Mesenchymal stem cell (in vitro differentiated cells and primary cell): ENCODE measurements around the gene DNAJA3.
A peak's percentile ranks its signal among the peaks of the same experiment; 100 is the strongest.

ENCODE experiments used
- DNase-seq: peaks from one replicate; pipeline ENCODE4 v3.0.0-alpha.2; 2013
- H2AFZ ChIP-seq: one replicate; pipeline ENCODE4 v1.6.1; 2013; ENCODE audit warnings: low read depth, mild to moderate bottlenecking, control low read depth, inconsistent platforms, low read length, moderate library complexity
- H2AK5ac ChIP-seq: 2 replicates; pipeline ENCODE4 v1.6.1; 2013; ENCODE audit warnings: low read length, moderate library complexity, mild to moderate bottlenecking, inconsistent platforms; ENCODE audit not compliant: severe bottlenecking
- H2BK120ac ChIP-seq: one replicate; pipeline ENCODE4 v1.6.1; 2013; ENCODE audit warnings: low read depth, mild to moderate bottlenecking, inconsistent platforms, low read length, moderate library complexity
- H2BK12ac ChIP-seq, 2 experiments: one replicate each; pipeline ENCODE4 v1.6.1; 2013; ENCODE audit warnings: inconsistent platforms in 2 of 2, low read length in 2 of 2, mild to moderate bottlenecking in 2 of 2, moderate library complexity in 2 of 2, control low read depth in 1 of 2
- H2BK15ac ChIP-seq: one replicate; pipeline ENCODE4 v1.6.1; 2013; ENCODE audit warnings: mild to moderate bottlenecking, low read depth, inconsistent platforms; ENCODE audit not compliant: poor library complexity, severe bottlenecking
- H2BK5ac ChIP-seq: 2 replicates; pipeline ENCODE4 v1.6.1; 2013; ENCODE audit warnings: low read depth, mild to moderate bottlenecking, low read length, control low read depth, inconsistent platforms; ENCODE audit not compliant: poor library complexity, severe bottlenecking
- H3K14ac ChIP-seq, 2 experiments: one replicate each; pipeline ENCODE4 v1.6.1; 2013; ENCODE audit warnings: inconsistent platforms in 2 of 2, low read length in 2 of 2, control low read depth in 1 of 2, mild to moderate bottlenecking in 1 of 2, moderate library complexity in 1 of 2
- H3K18ac ChIP-seq, 2 experiments: one replicate each; pipeline ENCODE4 v1.6.1; 2013; ENCODE audit warnings: inconsistent platforms in 2 of 2, low read length in 2 of 2, control low read depth in 1 of 2, low read depth in 1 of 2, mild to moderate bottlenecking in 1 of 2
- H3K23ac ChIP-seq, 2 experiments: one replicate each; pipeline ENCODE4 v1.6.1; 2013; ENCODE audit warnings: inconsistent platforms in 2 of 2, low read length in 2 of 2, mild to moderate bottlenecking in 2 of 2, moderate library complexity in 2 of 2, control low read depth in 1 of 2
- H3K27ac ChIP-seq: 2 replicates; pipeline ENCODE4 v1.5.1; 2013; ENCODE audit warnings: mild to moderate bottlenecking, moderate library complexity, low read length, control low read depth, inconsistent platforms; ENCODE audit not compliant: poor library complexity, severe bottlenecking
- H3K27me3 ChIP-seq, 2 experiments: 2 replicates each; pipeline versions ENCODE4 v1.6.1 to v1.7.0; 2013; ENCODE audit warnings: low read length in 2 of 2, mild to moderate bottlenecking in 2 of 2, moderate library complexity in 2 of 2, control low read depth in 1 of 2, inconsistent platforms in 1 of 2; ENCODE audit not compliant: control insufficient read depth in 1 of 2, insufficient read depth in 1 of 2
- H3K36me3 ChIP-seq, 2 experiments: 2 replicates each; pipeline versions ENCODE4 v1.6.1 to v1.7.0; 2013; ENCODE audit warnings: low read length in 2 of 2, control low read depth in 1 of 2, inconsistent platforms in 1 of 2, low read depth in 1 of 2, mild to moderate bottlenecking in 1 of 2; ENCODE audit not compliant: insufficient read depth in 2 of 2, control insufficient read depth in 1 of 2
- H3K4ac ChIP-seq, 2 experiments: one replicate each; pipeline ENCODE4 v1.6.1; 2013; ENCODE audit warnings: inconsistent platforms in 2 of 2, low read length in 2 of 2, mild to moderate bottlenecking in 2 of 2, moderate library complexity in 2 of 2, control low read depth in 1 of 2, low read depth in 1 of 2
- H3K4me1 ChIP-seq: 2 replicates; pipeline ENCODE4 v1.6.1; 2013; ENCODE audit warnings: low read depth, low read length, control low read depth; ENCODE audit not compliant: control insufficient read depth, insufficient read depth
- H3K4me2 ChIP-seq: 2 replicates; pipeline ENCODE4 v1.6.1; 2013; ENCODE audit warnings: low read length, mild to moderate bottlenecking, inconsistent platforms; ENCODE audit not compliant: poor library complexity, severe bottlenecking
- H3K4me3 ChIP-seq, 2 experiments: 2 replicates each; pipeline versions ENCODE4 v1.5.1 to v1.7.0; 2013; ENCODE audit warnings: low read length in 2 of 2, mild to moderate bottlenecking in 2 of 2, control low read depth in 1 of 2, low read depth in 1 of 2; ENCODE audit not compliant: insufficient read depth in 1 of 2
- H3K79me1 ChIP-seq: replicated peaks from 2 replicates; pipeline ENCODE4 v1.6.1; 2013; ENCODE audit warnings: mild to moderate bottlenecking, control low read depth, low read length, inconsistent platforms; ENCODE audit not compliant: poor library complexity, severe bottlenecking
- H3K9ac ChIP-seq: 2 replicates; pipeline ENCODE4 v1.7.0; 2013; ENCODE audit warnings: mild to moderate bottlenecking, low read length, moderate library complexity
- H3K9me3 ChIP-seq: 2 replicates; pipeline ENCODE4 v1.7.0; 2013; ENCODE audit warnings: mild to moderate bottlenecking, low read length; ENCODE audit not compliant: control insufficient read depth
- H4K8ac ChIP-seq: one replicate; pipeline ENCODE4 v1.6.1; 2013; ENCODE audit warnings: inconsistent platforms, mild to moderate bottlenecking, low read length, moderate library complexity
- H4K91ac ChIP-seq: one replicate; pipeline ENCODE4 v1.6.1; 2013; ENCODE audit warnings: mild to moderate bottlenecking, low read length, inconsistent platforms
- WGBS: methylation state at CpG from one replicate; pipeline ENCODE4 v1.1.7; 2013; ENCODE audit warnings: mixed read lengths; 5-methylcytosine and 5-hydroxymethylcytosine counted together

The DNAJA3 gene

GRCh38 chr16:4388271-4389021 is 37.2 kb upstream of the DNAJA3 start:
- Histone ChIP-seq H4K8ac (peak overlapping the region; percentile 69), H3K4me1 (peaks cover 77% of the 10 kb centered on the region), H2AFZ (no peak overlapping the region), H3K4me2 (no peak overlapping the region), H3K9me3 (no peaks in the 10 kb centered on the region), H3K23ac (no peak overlapping the region), H2BK12ac (peak overlapping the region; percentile 80 to 93), H3K27me3 (no peaks in the 10 kb centered on the region), H2AK5ac (peak overlapping the region; percentile 86), H3K36me3 (peaks cover 15 to 50% of the 10 kb centered on the region in 2 experiments), H2BK120ac (peak overlapping the region; percentile 69), H3K14ac (peak overlapping the region in 1 of 2 experiments; percentile 84), H3K79me1 (peaks cover 10% of the 10 kb centered on the region), H3K18ac (peak overlapping the region; percentile 65 to 93), H2BK15ac (peak overlapping the region; percentile 74), H3K9ac (peak overlapping the region; percentile 43), H3K27ac (no peak overlapping the region), H4K91ac (peak overlapping the region; percentile 85), H3K4ac (peak overlapping the region; percentile 38 to 73), H3K4me3 (no peak overlapping the region), H2BK5ac (no peak overlapping the region)
- 61% methylated on average over 19 of the region's 19 CpGs for WGBS
- DNase-seq: no peak

- Histone ChIP-seq H4K8ac (peak overlapping the region; percentile 66), H3K4me3 (no peak overlapping the region), H2BK120ac (peak overlapping the region; percentile 9), H2BK15ac (peak overlapping the region; percentile 44), H3K14ac (peak overlapping the region in 1 of 2 experiments; percentile 84), H3K36me3 (peaks cover 6 to 46% of the 10 kb centered on the region in 2 experiments), H2AFZ (no peak overlapping the region), H3K4me1 (peaks cover 70% of the 10 kb centered on the region), H2BK5ac (no peak overlapping the region), H3K9ac (peak overlapping the region; percentile 22), H4K91ac (peak overlapping the region; percentile 85), H3K23ac (no peak overlapping the region), H3K9me3 (no peaks in the 10 kb centered on the region), H2BK12ac (peak overlapping the region; percentile 23 to 93), H3K27ac (no peak overlapping the region), H3K79me1 (peaks cover 3% of the 10 kb centered on the region), H3K27me3 (no peaks in the 10 kb centered on the region), H3K18ac (peak overlapping the region; percentile 64 to 93), H3K4me2 (no peak overlapping the region), H2AK5ac (peak overlapping the region; percentile 86), H3K4ac (peak overlapping the region; percentile 73 to 78)
- no peak for DNase-seq
- 43% methylated on average over 27 of the region's 27 CpGs for WGBS
Measured at GRCh38 chr16:4389051-4389955, 36.4 kb upstream of the DNAJA3 start.

GRCh38 chr16:4390266-4391260 is 35.1 kb upstream of the DNAJA3 start:
- Histone ChIP-seq H3K4me1 (peaks cover 63% of the 10 kb centered on the region), H3K79me1 (peaks cover 2% of the 10 kb centered on the region), H2BK120ac (no peak overlapping the region), H3K4ac (no peak overlapping the region), H2BK15ac (no peak overlapping the region), H4K91ac (no peak overlapping the region), H2BK5ac (no peak overlapping the region), H3K9ac (no peak overlapping the region), H3K4me3 (no peak overlapping the region), H3K4me2 (no peak overlapping the region), H3K27me3 (no peaks in the 10 kb centered on the region), H3K14ac (no peak overlapping the region), H3K9me3 (no peaks in the 10 kb centered on the region), H3K18ac (no peak overlapping the region), H2BK12ac (no peak overlapping the region), H4K8ac (no peak overlapping the region), H2AFZ (no peak overlapping the region), H3K27ac (no peak overlapping the region), H2AK5ac (peak overlapping the region; percentile 47), H3K36me3 (peaks cover 11 to 47% of the 10 kb centered on the region in 2 experiments), H3K23ac (no peak overlapping the region)
- no peak for DNase-seq
- 84% methylated on average over 18 of the region's 18 CpGs for WGBS
